ENCODE data around the gene MIXL1.
A peak's percentile ranks its signal among the peaks of the same experiment; 100 is the strongest.

MIXL1 gene

GRCh38 chr1:226217273-226217672 lies 6.2 kb upstream of the MIXL1 start:
- no peak overlapping the region for H3K4me3 ChIP-seq (replicated peaks; ENCODE audit: low read depth, low read length)
- DNase-seq (ENCODE audit: extremely low read depth, insufficient read length) = no peak
- no peak for TF ChIP-seq CTCF (IDR thresholded peaks at IDR 0.05; ENCODE audit: insufficient read depth, low read length, poor library complexity, severe bottlenecking)

DNA sequence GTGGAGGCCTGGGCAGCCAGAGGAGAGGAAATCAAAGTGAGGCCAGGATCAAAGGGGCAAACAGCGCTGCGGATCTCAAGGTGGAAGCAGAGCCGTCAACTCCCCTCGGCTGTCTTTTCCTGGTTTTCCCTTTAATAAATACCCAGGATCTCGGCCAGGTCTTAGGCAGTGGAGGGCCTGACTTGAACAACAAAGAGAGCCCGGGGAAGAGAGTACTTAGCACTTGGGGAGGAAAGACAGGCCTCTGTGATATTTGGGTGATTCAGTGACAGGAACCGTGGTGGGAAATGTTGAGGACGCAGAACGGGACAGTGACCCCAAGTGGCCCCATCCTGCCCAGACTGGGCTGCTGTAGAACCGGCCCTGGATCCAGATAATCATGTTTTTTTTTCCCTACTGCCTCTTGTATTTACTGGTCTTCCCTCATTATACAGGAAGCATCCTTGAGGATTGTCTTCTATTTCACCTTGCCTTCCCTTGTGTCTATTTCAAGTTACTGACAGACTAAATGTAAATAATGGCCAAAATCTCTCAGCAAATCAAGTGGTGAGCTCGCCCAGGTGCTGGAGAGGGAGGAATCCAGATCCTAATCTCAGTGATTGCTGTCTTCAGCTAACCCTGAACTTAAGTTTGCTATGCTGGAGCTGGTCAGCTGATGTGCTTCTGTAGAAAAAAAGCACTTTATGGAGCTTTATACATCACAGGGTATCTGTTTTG lies 2.8 kb upstream of the MIXL1 start:
- no peak for DNase-seq (ENCODE audit: extremely low read depth, insufficient read length)
- no peak for TF ChIP-seq CTCF (IDR thresholded peaks at IDR 0.05; ENCODE audit: insufficient read depth, low read length, poor library complexity, severe bottlenecking)
- H3K27me3 ChIP-seq (replicated peaks; ENCODE audit: control insufficient read depth, insufficient read depth, low read length) = no peaks in the 10 kb centered on the region
- H3K4me3 ChIP-seq (replicated peaks; ENCODE audit: low read depth, low read length) = no peak overlapping the region
- H3K36me3 ChIP-seq (ENCODE audit: control insufficient read depth, insufficient read depth, low read length) = no peaks in the 10 kb centered on the region

More at GRCh38 chr1:226217273-226217672, 6.2 kb upstream of the MIXL1 start:
- H3K36me3 ChIP-seq (ENCODE audit: control insufficient read depth, insufficient read depth, low read length) = no peaks in the 10 kb centered on the region
- H3K27me3 ChIP-seq (replicated peaks; ENCODE audit: control insufficient read depth, insufficient read depth, low read length) = no peaks in the 10 kb centered on the region

GRCh38 chr1:226222686-226223085 lies 778 bp upstream of the MIXL1 start:
- no peaks in the 10 kb centered on the region for H3K36me3 ChIP-seq (ENCODE audit: control insufficient read depth, insufficient read depth, low read length)
- TF ChIP-seq CTCF (IDR thresholded peaks at IDR 0.05; ENCODE audit: insufficient read depth, low read length, poor library complexity, severe bottlenecking) = no peak
- H3K27me3 ChIP-seq (replicated peaks; ENCODE audit: control insufficient read depth, insufficient read depth, low read length) = no peaks in the 10 kb centered on the region
- DNase-seq (ENCODE audit: extremely low read depth, insufficient read length) = no peak
- H3K4me3 ChIP-seq (replicated peaks; ENCODE audit: low read depth, low read length) = no peak overlapping the region

- H3K4me3 ChIP-seq (replicated peaks; ENCODE audit: low read depth, low read length) = peak overlapping the region; percentile 72
- peak; percentile 74 for DNase-seq (ENCODE audit: extremely low read depth, insufficient read length)
- H3K36me3 ChIP-seq (ENCODE audit: control insufficient read depth, insufficient read depth, low read length) = no peaks in the 10 kb centered on the region
- peak; percentile 20 for TF ChIP-seq CTCF (IDR thresholded peaks at IDR 0.05; ENCODE audit: insufficient read depth, low read length, poor library complexity, severe bottlenecking)
- no peaks in the 10 kb centered on the region for H3K27me3 ChIP-seq (replicated peaks; ENCODE audit: control insufficient read depth, insufficient read depth, low read length)
Measured at GRCh38 chr1:226223786-226224244, 351 bp downstream of the MIXL1 start.

- no peak for DNase-seq (ENCODE audit: extremely low read depth, insufficient read length)
- TF ChIP-seq CTCF (IDR thresholded peaks at IDR 0.05; ENCODE audit: insufficient read depth, low read length, poor library complexity, severe bottlenecking) = no peak
- H3K4me3 ChIP-seq (replicated peaks; ENCODE audit: low read depth, low read length) = no peak overlapping the region
- H3K27me3 ChIP-seq (replicated peaks; ENCODE audit: control insufficient read depth, insufficient read depth, low read length) = no peaks in the 10 kb centered on the region
- H3K36me3 ChIP-seq (ENCODE audit: control insufficient read depth, insufficient read depth, low read length) = no peaks in the 10 kb centered on the region
Measured at GRCh38 chr1:226226601-226227000, 3.1 kb downstream of the MIXL1 start.

All from GM06990 (cell line).